Liver (tissue), 3 donors: ENCODE measurements around the gene SLC10A4.

Source experiments
- CTCF ChIP-seq: fragments of 150-350 bp; IDR thresholded peaks from 2 replicates; pipeline ENCODE4 v1.5.1; 2017; ENCODE audit warnings: improper control_type of control experiment, low read depth, low read length; ENCODE audit not compliant: missing input control
- GABPA ChIP-seq, 2 donors: IDR thresholded peaks in 1 of 2; conservative IDR thresholded peaks in 1 of 2; 2 replicates each; pipeline ENCODE4 v1.6.1; 2016; ENCODE audit warnings: antibody characterized with exemption in 2 of 2, mild to moderate bottlenecking in 1 of 2, moderate library complexity in 1 of 2
- HNF4G ChIP-seq: IDR thresholded peaks from 2 replicates; pipeline ENCODE4 v1.6.1; 2016; ENCODE audit warnings: antibody characterized with exemption
- JUND ChIP-seq, 2 donors: IDR thresholded peaks; 2 replicates each; pipeline ENCODE4 v1.6.1; 2016; ENCODE audit warnings: antibody characterized with exemption in 2 of 2
- SP1 ChIP-seq: IDR thresholded peaks from 2 replicates; pipeline ENCODE4 v1.6.1; 2018; ENCODE audit warnings: antibody characterized with exemption, mild to moderate bottlenecking
- TAF1 ChIP-seq: conservative IDR thresholded peaks from 2 replicates; pipeline ENCODE4 v1.6.1; 2016; ENCODE audit warnings: antibody characterized with exemption, mild to moderate bottlenecking
- donor health status: healthy.
- donor health status: healthy.

- TF ChIP-seq JUND (IDR thresholded peaks at IDR 0.05) = no peak
- no peak for TF ChIP-seq HNF4G
- TF ChIP-seq TAF1 = no peak
- TF ChIP-seq CTCF = peak; percentile 22
- no peak for TF ChIP-seq SP1
- TF ChIP-seq GABPA (IDR thresholded peaks at IDR 0.05 in 1 of 2, conservative IDR thresholded peaks at IDR 0.05 in 1 of 2) = no peak
Observed at GRCh38 chr4:48445704-48446103, 37.4 kb upstream of the SLC10A4 start.
